ENCODE results near the gene ID1. TPM values are rescaled to one million over a fixed set of nuclear protein-coding genes. Genes with fewer than 3 reads are reported as not detected.

ID1 gene
- total and polyA plus RNA-seq, 2 of the 13 experiments (the other 11 are each of a cell fraction or from before 2014, with no cell fraction given) = 320 to 419 TPM

DNA sequence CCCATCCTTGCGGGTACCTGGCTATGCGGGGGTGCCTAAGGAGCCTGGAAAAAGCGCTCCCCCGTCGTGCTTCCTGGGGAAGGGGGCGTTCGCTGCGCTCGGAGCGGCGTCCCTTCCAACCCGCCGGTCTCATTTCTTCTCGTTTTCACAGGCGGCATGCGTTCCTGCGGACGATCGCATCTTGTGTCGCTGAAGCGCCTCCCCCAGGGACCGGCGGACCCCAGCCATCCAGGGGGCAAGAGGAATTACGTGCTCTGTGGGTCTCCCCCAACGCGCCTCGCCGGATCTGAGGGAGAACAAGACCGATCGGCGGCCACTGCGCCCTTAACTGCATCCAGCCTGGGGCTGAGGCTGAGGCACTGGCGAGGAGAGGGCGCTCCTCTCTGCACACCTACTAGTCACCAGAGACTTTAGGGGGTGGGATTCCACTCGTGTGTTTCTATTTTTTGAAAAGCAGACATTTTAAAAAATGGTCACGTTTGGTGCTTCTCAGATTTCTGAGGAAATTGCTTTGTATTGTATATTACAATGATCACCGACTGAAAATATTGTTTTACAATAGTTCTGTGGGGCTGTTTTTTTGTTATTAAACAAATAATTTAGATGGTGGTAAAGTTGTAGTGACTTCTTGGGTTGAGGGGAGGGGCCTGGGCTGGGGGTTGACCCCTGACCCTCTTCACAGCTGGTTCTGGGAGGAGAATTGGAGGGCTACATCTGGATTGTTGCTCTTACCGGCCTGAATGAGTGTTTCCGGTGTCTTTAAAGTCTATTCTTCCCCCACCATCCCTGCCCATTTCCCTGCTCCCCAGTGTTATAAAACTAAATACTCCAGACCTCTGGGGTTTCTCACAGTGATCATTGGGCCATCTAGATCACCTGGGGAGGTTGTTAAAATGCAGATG, 1.1 kb downstream of the ID1 start (continued):
- TF ChIP-seq ZNF292 (CRISPR knock-in tag; IDR thresholded peaks at IDR 0.05; ENCODE audit: borderline replicate concordance, low read depth) (0 out of 2 replicates have a peak, but pooled peaks have one; percentile 23), KLF6 (CRISPR knock-in tag; IDR thresholded peaks at IDR 0.05) (no peak; the same call in 1 of the 2 replicates), NCOA5 (CRISPR knock-in tag; IDR thresholded peaks at IDR 0.05) (peak; percentile 32; the same call in 1 of the 2 replicates), FOSL1 (CRISPR knock-in tag; IDR thresholded peaks at IDR 0.05; ENCODE audit: borderline replicate concordance) (0 out of 2 replicates have a peak, but pooled peaks have one; percentile 16), ZNF224 (CRISPR knock-in tag; IDR thresholded peaks at IDR 0.05) (peak; percentile 58; the same call in 1 of the 2 replicates), ZNF678 (CRISPR knock-in tag; IDR thresholded peaks at IDR 0.05) (peak; percentile 65; the same call in 1 of the 2 replicates), MED1 (CRISPR knock-in tag; IDR thresholded peaks at IDR 0.05) (no peak), ZNF891 (CRISPR knock-in tag; IDR thresholded peaks at IDR 0.05) (peak; percentile 79; the same call in 1 of the 2 replicates), ZNF343 (CRISPR knock-in tag; IDR thresholded peaks at IDR 0.05) (no peak), ZNF546 (CRISPR knock-in tag; conservative IDR thresholded peaks at IDR 0.05) (0 out of 2 replicates have a peak, but pooled peaks have one; percentile 2), KLF13 (CRISPR knock-in tag; IDR thresholded peaks at IDR 0.05) (no peak), ZNF264 (CRISPR knock-in tag; IDR thresholded peaks at IDR 0.05) (no peak), JUNB (CRISPR knock-in tag; IDR thresholded peaks at IDR 0.05; ENCODE audit: borderline replicate concordance) (peak; percentile 57; the same call in 1 of the 2 replicates), ZSCAN12 (CRISPR knock-in tag; IDR thresholded peaks at IDR 0.05) (peak; percentile 17; the same call in 1 of the 2 replicates), SALL2 (CRISPR knock-in tag; IDR thresholded peaks at IDR 0.05) (peak; percentile 15; the same call in 1 of the 2 replicates), EHMT2 (IDR thresholded peaks at IDR 0.05; ENCODE audit: borderline replicate concordance, low read depth, low read length) (no peak), ZNF24 (IDR thresholded peaks at IDR 0.05) (peak; percentile 6; the same call in 1 of the 2 replicates), ZBTB1 (CRISPR knock-in tag; IDR thresholded peaks at IDR 0.05; ENCODE audit: borderline replicate concordance) (no peak), ATF1 (CRISPR knock-in tag; IDR thresholded peaks at IDR 0.05) (no peak), ZSCAN20 (CRISPR knock-in tag; IDR thresholded peaks at IDR 0.05; ENCODE audit: borderline replicate concordance) (no peak), ZNF256 (CRISPR knock-in tag; conservative IDR thresholded peaks at IDR 0.05) (0 out of 2 replicates have a peak, but pooled peaks have one; percentile 70)
- TF ChIP-seq, protein P1, sequence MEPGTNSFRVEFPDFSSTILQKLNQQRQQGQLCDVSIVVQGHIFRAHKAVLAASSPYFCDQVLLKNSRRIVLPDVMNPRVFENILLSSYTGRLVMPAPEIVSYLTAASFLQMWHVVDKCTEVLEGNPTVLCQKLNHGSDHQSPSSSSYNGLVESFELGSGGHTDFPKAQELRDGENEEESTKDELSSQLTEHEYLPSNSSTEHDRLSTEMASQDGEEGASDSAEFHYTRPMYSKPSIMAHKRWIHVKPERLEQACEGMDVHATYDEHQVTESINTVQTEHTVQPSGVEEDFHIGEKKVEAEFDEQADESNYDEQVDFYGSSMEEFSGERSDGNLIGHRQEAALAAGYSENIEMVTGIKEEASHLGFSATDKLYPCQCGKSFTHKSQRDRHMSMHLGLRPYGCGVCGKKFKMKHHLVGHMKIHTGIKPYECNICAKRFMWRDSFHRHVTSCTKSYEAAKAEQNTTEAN (CRISPR knock-in tag; conservative IDR thresholded peaks at IDR 0.05) = 0 out of 2 replicates have a peak, but pooled peaks have one; percentile 40
- TF ChIP-seq, protein P2, sequence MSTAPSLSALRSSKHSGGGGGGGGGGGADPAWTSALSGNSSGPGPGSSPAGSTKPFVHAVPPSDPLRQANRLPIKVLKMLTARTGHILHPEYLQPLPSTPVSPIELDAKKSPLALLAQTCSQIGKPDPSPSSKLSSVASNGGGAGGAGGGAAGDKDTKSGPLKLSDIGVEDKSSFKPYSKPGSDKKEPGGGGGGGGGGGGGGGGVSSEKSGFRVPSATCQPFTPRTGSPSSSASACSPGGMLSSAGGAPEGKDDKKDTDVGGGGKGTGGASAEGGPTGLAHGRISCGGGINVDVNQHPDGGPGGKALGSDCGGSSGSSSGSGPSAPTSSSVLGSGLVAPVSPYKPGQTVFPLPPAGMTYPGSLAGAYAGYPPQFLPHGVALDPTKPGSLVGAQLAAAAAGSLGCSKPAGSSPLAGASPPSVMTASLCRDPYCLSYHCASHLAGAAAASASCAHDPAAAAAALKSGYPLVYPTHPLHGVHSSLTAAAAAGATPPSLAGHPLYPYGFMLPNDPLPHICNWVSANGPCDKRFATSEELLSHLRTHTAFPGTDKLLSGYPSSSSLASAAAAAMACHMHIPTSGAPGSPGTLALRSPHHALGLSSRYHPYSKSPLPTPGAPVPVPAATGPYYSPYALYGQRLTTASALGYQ (CRISPR knock-in tag; IDR thresholded peaks at IDR 0.05) = no peak
- TF ChIP-seq, protein P3, sequence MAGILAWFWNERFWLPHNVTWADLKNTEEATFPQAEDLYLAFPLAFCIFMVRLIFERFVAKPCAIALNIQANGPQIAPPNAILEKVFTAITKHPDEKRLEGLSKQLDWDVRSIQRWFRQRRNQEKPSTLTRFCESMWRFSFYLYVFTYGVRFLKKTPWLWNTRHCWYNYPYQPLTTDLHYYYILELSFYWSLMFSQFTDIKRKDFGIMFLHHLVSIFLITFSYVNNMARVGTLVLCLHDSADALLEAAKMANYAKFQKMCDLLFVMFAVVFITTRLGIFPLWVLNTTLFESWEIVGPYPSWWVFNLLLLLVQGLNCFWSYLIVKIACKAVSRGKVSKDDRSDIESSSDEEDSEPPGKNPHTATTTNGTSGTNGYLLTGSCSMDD (CRISPR knock-in tag; IDR thresholded peaks at IDR 0.05) = no peak
- TF ChIP-seq, protein P4, sequence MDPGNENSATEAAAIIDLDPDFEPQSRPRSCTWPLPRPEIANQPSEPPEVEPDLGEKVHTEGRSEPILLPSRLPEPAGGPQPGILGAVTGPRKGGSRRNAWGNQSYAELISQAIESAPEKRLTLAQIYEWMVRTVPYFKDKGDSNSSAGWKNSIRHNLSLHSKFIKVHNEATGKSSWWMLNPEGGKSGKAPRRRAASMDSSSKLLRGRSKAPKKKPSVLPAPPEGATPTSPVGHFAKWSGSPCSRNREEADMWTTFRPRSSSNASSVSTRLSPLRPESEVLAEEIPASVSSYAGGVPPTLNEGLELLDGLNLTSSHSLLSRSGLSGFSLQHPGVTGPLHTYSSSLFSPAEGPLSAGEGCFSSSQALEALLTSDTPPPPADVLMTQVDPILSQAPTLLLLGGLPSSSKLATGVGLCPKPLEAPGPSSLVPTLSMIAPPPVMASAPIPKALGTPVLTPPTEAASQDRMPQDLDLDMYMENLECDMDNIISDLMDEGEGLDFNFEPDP (CRISPR knock-in tag; conservative IDR thresholded peaks at IDR 0.05) = 0 out of 2 replicates have a peak, but pooled peaks have one; percentile 78

Measured in HepG2 (cell line).